ENCODE results near the gene FAM193B.
"Not testable (repeated sequence)": the region's sequence is repeated elsewhere in the genome, so short reads cannot be mapped to it uniquely, and the experiment has no call there.

FAM193B gene

DNA sequence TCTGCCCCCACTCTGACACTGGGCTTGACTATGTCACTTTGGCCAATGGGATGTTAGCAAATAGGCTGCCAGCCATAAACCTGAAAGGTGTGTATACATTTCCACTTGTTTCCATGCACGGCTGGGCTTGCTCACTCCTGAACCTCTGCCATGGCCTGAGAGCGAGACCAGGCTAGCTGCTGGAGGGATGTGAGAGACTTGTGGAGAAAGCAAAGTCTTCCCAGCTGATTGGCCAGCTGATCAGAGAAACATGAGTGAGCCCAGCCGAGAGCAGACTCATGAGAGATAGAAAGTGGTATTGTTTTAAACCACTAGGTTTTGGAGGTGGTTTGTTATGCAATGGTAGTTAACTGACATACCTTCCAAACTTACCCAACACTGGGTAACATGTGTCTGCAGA lies 13.9 kb downstream of the FAM193B start:
- peak; percentile 88 for DNase-seq (ENCODE audit: low read depth, low spot score)
- H3K27ac ChIP-seq, result peak overlapping the region; percentile 57

DNA sequence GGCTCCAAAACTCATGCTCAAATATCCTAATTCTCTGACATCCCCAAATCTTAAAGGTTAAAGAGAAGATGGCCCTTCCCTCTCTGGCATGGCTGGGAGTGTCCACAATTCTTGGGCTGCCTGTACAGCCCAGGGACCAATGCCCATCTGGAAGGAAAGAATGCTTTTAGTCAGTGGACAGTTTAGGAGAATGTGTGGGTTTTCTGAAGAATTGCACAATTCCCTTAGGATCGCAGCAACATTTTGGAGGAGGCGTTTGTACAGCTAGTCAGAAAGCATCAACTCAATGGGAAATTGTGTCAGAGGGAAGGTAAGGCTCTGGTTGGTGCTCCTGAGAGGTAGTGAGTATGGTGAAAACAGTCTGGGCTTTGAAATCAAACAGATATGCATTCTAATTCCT lies 15.0 kb downstream of the FAM193B start:
- peak overlapping the region; percentile 57 for H3K27ac ChIP-seq
- no peak for DNase-seq (ENCODE audit: low read depth, low spot score)

DNA sequence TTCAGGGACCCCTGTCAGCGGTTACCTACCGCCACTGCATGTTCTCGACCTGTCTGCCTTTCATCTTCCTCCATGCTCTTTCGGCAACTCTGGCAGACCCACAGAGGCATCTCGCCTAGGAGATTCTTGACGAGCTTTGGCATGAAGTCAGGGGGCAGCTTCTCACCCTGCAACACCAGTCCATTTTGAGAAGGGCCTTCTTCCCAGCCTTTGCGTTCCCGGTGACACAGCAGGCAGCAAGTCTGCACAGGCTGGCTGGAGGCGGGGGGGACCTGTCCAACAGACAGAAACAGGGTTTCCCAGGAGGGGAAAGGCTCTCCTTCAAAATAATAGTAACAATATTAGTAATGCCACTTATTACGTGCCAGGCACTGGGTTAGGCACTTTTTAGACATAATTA lies 15.5 kb downstream of the FAM193B start:
- H3K27ac ChIP-seq, result peak overlapping the region; percentile 57
- no peak for DNase-seq (ENCODE audit: low read depth, low spot score)

DNA sequence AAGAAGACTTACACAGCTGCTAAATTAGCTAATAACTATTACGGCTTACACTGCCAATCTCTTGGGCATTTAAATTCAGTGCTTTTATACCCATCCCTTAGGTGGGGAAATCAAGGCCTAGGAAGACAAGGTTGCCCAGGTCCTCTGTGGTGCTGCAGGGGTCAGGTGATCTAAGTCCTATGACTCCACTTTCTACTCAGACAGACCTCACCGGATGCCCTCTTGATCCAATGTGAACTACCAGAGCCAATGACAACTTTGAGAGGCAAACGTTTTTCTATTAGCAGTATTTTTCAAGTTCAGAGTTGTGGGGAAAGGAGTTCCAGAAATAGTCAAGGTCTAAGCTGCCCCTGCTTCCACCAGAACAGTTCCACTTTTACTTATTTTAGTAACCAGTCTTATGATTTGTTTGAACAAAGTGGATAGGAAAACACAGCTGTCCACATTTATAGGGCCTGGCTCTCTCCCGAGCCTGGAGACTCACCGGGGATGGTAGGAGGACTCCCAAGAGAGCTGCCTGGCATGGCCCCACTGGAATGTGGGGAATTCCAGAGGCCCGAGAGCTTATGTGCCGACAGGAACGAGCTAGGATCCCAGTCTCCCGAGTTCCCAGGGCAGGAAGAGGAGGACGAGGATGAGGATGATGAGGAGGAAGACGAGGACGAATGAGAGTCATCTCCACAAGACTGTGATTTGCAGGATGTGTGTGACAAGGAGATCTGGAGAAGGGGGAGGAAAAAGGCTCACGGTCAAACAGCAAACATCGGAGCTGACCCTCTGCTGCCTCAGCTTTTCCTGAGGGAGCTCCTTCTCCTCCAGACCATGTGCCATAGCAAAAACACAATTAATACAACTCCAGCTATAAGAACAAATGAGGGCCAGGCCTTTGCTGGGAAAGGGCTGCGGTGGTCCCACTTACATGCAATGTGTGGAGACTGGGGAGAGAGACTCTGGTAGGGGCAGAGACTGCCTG lies 16.7 kb downstream of the FAM193B start:
- H3K27ac ChIP-seq, result peak overlapping the region; percentile 57
- no peak for DNase-seq (ENCODE audit: low read depth, low spot score)

DNA sequence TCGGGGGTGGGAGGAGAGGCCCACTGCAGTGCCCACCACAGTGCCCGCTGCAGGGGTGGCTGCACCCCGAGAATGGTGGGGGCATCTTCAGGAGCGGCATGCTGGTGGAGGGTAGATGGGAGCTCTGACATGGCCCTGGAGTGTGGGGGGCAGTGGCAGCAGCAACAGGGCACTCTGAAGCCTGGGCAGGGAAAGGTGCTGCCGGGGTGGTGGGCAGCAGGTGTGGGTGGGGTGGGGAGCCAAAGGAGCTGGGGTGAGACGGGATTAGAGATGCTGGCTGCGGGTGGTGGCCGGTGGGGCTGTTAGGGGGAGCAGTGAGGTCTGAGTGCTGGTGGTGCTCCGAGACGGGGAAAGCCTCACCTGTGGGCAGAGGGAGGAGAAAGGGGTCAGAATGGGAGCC lies 18.0 kb downstream of the FAM193B start:
- DNase-seq (ENCODE audit: low read depth, low spot score), result no peak
- no peak overlapping the region for H3K27ac ChIP-seq

DNA sequence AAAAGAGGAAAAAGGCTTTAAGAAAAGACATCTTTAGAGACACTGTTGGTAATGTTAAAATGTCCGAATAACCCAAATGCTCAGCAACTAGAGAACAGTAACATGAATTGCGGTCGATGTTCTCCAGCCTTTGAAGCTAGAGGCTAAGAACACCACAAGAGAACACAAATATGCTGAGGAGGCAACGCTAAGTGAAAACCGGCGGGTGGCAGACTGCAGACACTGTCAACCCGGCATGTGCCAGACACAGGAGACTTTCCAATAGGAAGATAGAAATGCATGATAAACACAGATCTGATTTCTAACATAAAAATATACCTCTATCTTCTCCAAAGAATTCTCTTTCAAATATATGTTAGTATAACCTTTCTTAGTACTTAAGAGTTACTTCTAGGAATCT lies 19.2 kb downstream of the FAM193B start:
- DNase-seq (ENCODE audit: low read depth, low spot score), result no peak
- no peak overlapping the region for H3K27ac ChIP-seq

DNA sequence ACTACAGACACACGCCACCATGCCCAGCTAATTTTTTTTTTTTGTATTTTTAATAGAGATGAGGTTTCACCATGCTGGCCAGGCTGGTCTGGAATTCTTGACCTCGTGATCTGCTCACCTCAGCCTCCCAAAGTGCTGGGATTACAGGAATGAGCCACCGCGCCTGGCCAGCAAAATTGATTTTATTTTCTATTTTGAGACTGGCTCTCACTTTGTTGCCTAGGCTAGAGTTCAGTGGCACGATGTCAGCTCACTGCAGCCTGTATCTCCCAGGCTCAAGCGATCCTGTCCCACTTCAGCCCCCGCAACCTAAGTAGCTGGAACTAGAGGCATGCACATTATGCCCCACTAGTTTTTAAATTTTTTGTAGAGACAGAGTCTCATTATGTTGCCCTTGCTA lies 19.9 kb downstream of the FAM193B start:
- not testable (repeated sequence) for DNase-seq (ENCODE audit: low read depth, low spot score); H3K27ac ChIP-seq

DNA sequence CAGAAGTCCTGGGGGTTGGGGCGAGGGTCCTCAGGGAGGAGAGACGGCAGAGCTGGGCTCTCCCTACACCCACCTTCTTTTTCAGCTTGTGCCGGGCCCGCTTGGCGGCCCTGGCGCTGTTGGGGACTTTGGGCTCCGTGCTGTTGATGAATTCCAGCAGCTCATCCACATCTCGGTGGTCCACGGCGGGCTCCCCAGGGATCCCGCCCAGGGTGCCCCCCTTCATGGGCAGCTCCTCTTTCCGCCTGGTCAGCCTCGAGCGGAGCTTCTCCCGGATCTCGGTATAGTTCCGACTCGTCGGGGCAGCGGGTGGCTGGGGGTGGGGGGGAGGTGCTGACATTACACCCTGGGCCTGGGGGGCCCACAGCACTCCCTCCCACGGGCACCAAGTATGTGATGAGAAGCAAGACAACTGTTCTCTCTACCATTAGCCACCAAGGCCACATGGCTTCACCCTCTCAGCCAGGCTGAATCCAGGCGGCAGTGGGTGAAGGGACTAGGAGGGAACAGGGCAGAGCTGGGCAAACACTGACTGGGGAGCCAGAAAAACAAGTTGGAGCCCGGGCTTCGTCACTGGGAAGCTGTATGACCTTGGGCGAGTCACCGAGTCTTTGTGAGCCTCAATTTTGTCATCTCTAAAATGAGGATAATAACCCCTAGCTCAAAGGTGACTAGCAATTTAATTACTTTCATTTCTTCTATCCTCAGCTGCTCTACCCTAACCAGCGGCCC lies 23.0 kb downstream of the FAM193B start:
- peak overlapping the region; percentile 20 for H3K27ac ChIP-seq
- DNase-seq (ENCODE audit: low read depth, low spot score), result no peak

DNA sequence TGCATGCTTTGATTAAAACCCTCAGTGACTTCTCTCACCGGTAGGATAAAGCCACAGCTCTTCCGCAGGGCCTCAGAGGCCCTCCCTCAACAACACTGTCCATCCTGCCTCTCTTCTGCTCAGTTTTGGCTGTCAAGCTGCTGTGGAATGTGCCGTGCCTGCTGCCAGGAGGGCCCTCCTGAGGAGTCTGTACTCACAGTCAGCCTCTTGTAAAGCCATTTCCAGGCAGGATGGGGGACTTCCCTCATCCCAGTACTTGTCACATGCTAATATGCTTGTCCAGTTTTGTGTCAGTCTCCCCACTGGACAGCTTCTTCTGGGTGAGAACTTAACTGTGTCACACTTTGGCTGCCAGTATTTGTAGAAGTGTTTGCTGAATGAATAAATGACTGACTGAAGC lies 23.7 kb downstream of the FAM193B start:
- H3K27ac ChIP-seq, result peak overlapping the region; percentile 20
- DNase-seq (ENCODE audit: low read depth, low spot score), result no peak

DNA sequence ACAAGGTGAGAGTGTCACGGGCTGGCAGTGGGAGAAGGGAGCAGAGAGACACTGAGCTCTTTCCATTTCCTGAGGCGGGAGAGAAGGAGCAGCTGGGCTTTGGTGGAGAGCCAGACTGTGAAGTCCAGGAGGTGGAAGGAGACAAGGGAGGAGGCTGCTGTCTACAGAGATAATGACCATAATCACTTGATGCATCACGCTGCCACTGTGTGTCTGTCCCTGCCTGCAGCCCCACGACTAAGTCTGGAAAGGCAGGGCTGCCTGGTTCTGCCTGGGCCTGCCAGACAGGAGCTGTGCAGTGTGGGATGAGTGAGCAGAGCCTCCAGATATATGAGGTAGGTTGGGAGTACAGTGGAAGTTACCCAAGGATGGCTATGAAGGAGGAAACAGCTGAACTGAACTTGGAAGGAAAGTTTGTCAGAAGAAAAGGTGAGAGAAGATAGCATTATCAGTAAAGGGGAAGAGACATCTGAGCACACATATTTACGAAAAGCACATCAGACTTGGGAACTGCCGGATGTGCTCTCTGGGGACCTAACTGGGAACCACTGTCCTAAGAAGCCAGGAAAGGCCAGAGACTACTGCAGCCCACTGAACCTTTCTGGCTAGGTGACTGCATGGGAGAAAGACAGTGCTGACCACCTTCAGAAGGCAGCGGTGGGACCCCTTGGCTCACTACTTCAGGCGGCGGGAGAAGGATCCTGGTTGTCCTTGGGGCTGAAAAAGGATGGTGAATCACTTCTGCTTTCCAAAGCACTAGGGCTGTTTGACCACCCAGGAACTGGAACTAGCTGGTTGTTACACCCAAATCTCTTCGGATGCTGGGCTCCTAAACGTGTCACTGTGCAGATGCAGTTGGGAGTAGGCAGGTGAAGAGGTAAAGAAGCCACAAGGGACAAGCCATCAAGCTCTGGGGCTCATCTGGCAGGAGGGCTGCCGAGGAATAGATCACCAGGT lies 24.8 kb downstream of the FAM193B start:
- DNase-seq (ENCODE audit: low read depth, low spot score), result no peak
- H3K27ac ChIP-seq, result no peak overlapping the region

DNA sequence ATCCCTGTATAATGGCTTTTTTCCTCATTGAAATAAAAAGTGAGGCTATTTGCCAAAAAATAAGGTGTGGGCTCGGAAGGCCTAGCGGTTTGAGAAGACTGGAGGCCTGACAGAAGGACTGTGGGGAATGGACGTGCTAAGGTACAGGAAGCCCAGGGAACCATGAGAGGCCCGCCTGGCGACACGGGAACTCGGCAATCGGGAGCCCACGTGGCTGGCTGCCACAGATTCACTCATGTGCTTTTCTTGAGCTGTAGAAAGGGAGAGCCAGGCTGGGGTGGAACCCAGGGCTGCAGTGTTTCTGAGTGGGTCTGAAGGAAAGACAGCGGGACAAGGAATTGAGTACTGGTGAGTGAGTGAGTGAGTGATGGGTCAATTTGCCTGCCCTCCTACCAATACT lies 25.7 kb downstream of the FAM193B start:
- no peak overlapping the region for H3K27ac ChIP-seq
- DNase-seq (ENCODE audit: low read depth, low spot score), result no peak

DNA sequence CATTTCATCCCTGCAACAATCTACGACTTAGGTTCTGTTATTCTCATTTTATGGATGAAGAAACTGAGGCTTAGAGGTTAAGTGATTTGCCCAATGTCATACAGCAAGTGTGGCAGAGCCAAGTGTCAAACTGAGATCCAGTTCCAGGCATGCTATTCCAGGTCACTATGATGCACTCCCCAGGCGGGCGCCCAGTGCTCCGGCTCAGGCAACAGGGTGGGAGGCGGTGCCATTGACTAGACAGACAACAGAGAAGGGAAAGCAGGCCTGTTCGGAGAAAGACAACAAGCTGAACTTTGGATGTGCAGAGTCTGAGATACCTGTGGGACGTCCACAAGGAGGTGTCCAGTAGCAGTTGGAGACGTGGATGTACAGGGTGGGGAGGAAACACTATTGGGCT lies 26.8 kb downstream of the FAM193B start:
- no peak for DNase-seq (ENCODE audit: low read depth, low spot score)
- no peak overlapping the region for H3K27ac ChIP-seq

DNA sequence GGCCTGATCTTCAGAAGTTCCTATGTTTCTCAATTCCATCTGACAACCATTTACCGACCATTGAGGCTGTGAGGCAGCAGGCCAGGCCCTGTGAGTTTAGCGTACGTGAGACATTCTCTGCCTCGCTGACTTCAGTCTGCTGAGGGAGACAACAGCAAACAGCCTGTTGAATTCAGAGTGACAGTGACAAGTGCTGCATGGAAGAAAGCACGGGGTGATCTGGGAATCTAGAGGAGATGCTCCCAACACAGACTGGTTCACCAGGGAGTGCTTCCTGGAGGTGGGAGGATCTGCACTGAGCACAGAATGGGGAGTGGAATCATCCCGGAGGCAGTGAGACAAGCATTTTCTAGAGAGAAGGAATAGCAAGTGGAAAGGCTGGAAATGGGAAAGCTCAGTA lies 27.6 kb downstream of the FAM193B start:
- no peak overlapping the region for H3K27ac ChIP-seq
- DNase-seq (ENCODE audit: low read depth, low spot score), result no peak

DNA sequence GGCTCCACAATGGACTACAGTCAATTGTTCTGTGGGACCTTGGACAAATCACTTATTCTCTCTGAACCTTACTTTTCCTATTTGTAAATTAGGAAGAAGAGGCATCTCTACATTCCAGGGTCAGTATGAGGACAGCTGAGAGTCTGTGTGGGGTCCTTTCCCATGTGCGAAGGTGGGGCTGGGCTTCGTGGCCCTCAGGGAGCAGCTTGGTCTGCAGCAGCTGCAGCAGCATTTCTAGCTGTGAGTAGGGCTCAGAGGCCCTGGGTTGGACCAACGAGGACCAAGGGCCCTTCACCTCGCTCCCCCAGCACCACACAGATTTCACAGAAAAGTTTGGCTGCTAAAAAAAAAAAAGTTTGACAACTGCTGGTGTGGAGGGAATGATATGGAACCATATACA lies 28.2 kb downstream of the FAM193B start:
- no peak for DNase-seq (ENCODE audit: low read depth, low spot score)
- H3K27ac ChIP-seq, result no peak overlapping the region

DNA sequence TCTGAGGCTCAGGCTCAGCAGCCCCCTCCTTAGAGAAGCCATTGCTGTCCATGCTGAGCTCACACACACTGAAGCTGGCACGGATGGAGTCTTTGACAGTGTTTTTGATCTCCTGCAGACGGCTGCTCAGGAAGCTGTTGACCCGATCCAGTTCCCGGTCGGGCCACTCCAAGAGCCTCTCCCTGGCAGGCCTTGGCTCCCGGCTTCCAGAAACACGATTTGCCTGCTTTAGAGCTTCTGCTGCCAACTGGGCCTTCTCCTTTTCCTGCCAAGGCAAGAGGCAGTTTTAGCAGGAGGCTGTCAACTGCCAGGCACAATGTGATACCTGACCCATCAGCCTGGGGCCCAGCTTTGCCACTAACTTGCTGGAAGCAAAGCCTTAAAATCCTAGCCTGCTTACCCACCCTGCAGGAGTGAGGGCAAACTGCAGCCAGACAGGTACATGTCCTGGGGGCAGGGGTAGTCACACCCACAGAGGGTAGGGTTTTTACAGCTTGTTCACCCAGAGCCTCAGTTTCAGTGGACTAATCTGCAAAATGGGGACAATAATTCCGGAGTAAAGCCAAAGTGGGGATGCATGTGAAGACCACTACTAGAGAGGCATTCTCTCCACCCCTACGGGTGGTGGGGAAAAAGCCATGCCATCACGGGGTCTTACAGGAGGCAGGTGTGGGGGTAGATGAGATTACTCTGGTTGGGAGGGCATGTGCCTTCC lies 29.3 kb downstream of the FAM193B start:
- DNase-seq (ENCODE audit: low read depth, low spot score), result no peak
- H3K27ac ChIP-seq, result no peak overlapping the region

DNA sequence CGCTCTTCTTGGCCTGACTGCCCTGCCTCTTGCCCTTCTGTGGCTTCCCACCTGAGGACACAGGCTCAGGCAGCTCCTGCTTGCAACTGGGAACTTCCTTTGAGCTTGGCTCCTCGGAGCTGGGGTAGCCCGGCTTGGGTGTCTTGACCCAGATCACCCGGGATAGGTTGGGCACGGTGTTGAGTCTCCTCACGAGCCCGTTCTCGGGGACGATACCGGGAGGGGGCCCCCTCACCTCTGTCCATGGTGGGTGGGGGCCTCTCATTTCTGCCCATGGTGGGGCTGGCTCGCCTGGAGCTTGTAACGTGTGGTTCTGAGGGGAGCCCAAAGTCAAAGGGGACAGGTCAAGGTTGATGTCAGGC lies 29.8 kb downstream of the FAM193B start:
- no peak overlapping the region for H3K27ac ChIP-seq
- DNase-seq (ENCODE audit: low read depth, low spot score), result no peak

DNA sequence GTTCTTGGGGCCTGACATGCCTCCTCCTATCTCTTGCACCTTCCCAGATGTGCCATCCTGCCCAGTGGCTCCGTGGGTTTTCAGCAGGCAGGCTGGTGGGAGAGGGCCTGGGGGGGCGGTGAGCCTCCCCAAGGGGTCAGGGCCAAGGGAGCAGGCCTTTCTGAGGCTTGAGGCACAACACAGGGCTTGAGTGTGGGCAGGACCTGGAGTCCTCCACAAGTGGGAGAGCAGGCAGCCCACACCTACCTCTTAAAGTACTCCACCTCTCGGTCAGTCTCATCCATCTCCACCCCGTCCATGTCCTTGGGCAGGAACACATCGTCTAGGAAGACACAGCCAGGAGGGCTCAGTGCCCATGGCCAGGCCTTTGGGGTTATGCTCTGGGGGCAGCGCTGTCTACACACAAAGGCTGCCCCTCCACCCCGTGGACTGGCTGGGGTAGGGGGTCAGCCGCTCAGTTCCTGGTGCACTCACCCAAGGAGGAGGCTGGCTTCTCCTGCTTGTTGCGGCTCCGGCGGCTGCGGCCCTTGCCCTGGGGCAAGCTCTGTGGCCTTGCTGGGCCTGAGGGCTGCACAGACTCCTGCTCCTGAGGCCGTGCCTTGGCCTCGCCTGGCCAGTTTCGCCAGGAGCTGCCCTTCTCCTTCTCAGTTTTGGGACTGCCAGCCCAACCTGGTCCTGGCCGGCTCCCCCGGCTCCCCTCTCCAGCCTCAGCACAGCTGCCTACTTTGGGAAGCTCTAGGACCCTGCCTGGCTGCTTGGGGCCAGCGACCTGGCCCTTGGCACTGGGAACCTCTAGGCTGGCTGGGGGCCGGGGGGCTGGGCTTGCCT lies 30.4 kb downstream of the FAM193B start:
- no peak for DNase-seq (ENCODE audit: low read depth, low spot score)
- no peak overlapping the region for H3K27ac ChIP-seq

DNA sequence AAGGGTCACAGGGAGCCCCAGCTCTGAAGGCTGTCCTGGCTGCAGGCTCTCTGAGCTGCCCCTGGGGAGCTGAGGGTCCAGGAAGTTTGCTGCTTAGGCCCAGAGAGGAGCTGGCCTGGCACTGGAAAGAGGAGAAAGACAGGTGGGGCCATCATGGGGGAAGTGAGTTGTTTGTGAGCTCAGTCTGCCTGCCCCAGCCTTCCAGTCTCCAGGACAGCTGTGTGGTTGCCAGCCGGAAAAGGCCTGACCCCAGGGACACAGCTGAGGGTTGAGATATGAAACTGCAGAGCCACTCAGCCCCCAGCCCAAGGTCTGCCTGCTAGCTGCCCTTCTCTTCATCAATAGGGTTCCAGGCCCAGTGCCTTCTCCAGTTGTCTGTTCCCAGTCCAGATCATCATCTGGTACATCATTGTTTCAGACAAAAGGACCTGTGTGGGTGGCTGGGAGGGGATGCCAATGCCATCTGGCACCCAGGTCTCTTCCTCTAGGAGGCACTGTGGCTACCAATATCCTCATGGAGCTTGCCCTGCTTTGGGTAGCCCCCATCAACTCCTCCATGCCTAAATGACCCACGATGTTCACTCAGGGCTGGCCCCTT lies 33.3 kb downstream of the FAM193B start:
- DNase-seq (ENCODE audit: low read depth, low spot score), result no peak
- H3K27ac ChIP-seq, result no peak overlapping the region

DNA sequence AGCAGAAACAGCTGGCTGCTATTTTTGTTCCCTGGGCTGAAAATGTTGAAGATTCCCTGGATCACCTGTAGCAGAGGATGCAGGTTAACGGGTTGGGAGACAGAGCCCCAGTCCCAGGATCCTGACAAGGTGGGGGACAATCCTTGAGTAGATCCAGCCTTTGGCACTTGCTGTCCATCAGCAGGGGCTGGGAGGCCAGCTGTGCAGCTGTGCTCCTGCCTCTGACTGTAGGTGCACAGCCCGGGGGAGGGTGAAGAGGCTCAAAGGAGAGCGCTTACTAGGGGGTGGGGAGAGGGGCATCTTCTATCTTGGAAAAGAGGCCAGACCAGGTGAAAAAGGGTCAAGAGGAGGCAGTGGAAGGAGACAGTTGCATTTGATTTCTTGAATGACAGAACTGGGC lies 34.1 kb downstream of the FAM193B start:
- H3K27ac ChIP-seq, result no peak overlapping the region
- DNase-seq (ENCODE audit: low read depth, low spot score), result no peak

Measured in epithelial cell of prostate (primary cell).